Measurements from ENCODE around the gene S100Z. TPM values are rescaled to one million over a fixed set of nuclear protein-coding genes. Genes with fewer than 3 reads are reported as not detected.

The S100Z gene
- total and polyA plus RNA-seq, 12 donors, result 0.11 to 2.8 (median 0.44) TPM; not detected in 1

DNA sequence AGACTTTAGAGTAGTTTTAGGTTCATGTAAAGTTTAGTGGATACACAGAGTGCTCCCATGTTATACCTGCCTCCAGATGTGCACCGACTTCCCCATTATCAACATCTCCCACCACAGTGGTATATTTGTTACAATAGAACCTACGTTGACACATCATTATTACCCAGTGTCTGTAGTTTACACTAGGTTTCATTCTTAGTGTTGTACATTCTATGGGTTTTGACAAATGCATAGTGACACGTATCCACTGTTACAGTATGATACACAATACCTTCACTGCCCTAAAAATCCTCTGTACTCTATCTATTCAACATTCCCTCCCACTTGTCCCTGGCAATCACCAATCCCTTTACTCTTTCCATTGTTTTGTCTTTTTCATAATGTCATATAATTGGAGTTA is 68.7 kb downstream of the S100Z start:
- no peak for DNase-seq
- intact Hi-C loops (cut with DNase I), result no loop called here
- Histone ChIP-seq H3K36me3 (replicated peaks in 1 of 2) (no peaks in the 10 kb centered on the region), H3K27me3 (no peaks in the 10 kb centered on the region), H3K4me3 (no peak overlapping the region), H3K9me3 (replicated peaks in 1 of 3) (no peaks in the 10 kb centered on the region), H3K27ac (no peak overlapping the region), H3K4me1 (replicated peaks in 1 of 2) (no peaks in the 10 kb centered on the region)
- 84 to 93% (median 86%) methylated on average over 3 of the region's 3 CpGs for WGBS, 4 donors
- TF ChIP-seq, protein P1, sequence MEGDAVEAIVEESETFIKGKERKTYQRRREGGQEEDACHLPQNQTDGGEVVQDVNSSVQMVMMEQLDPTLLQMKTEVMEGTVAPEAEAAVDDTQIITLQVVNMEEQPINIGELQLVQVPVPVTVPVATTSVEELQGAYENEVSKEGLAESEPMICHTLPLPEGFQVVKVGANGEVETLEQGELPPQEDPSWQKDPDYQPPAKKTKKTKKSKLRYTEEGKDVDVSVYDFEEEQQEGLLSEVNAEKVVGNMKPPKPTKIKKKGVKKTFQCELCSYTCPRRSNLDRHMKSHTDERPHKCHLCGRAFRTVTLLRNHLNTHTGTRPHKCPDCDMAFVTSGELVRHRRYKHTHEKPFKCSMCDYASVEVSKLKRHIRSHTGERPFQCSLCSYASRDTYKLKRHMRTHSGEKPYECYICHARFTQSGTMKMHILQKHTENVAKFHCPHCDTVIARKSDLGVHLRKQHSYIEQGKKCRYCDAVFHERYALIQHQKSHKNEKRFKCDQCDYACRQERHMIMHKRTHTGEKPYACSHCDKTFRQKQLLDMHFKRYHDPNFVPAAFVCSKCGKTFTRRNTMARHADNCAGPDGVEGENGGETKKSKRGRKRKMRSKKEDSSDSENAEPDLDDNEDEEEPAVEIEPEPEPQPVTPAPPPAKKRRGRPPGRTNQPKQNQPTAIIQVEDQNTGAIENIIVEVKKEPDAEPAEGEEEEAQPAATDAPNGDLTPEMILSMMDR (IDR thresholded peaks at IDR 0.05), result no peak
- TF ChIP-seq POLR2A (IDR thresholded peaks at IDR 0.05), result no peak

DNA sequence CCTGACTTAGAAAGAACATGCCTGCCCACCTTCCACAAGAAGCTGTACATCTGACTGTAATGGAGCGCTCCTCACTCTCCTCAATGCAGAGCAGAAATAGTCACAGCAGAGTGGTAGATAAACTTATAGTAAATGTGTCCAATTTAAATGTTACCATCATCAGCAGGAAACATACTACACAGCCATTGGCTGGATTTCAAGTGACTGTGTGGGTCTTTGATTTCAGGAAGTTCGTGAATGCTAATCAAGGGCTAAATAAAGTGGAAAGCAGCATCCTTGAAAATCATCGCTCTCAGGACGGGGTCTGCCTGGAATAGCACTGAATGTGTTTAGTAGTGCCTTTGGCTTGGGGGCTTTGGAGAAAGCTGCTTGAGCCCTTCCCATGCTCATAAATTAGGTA is 70.7 kb downstream of the S100Z start:
- Histone ChIP-seq H3K4me3 (no peak overlapping the region), H3K9me3 (replicated peaks in 1 of 3) (no peaks in the 10 kb centered on the region), H3K4me1 (replicated peaks in 1 of 2) (no peaks in the 10 kb centered on the region), H3K36me3 (replicated peaks in 1 of 2) (no peaks in the 10 kb centered on the region), H3K27ac (no peak overlapping the region), H3K27me3 (no peaks in the 10 kb centered on the region)
- WGBS, 4 donors, result 60 to 66% (median 64%) methylated on average over 4 of the region's 4 CpGs
- intact Hi-C loops (cut with DNase I), result no loop called here
- TF ChIP-seq, protein P1 (IDR thresholded peaks at IDR 0.05), result no peak
- TF ChIP-seq POLR2A (IDR thresholded peaks at IDR 0.05), result no peak
- no peak for DNase-seq

DNA sequence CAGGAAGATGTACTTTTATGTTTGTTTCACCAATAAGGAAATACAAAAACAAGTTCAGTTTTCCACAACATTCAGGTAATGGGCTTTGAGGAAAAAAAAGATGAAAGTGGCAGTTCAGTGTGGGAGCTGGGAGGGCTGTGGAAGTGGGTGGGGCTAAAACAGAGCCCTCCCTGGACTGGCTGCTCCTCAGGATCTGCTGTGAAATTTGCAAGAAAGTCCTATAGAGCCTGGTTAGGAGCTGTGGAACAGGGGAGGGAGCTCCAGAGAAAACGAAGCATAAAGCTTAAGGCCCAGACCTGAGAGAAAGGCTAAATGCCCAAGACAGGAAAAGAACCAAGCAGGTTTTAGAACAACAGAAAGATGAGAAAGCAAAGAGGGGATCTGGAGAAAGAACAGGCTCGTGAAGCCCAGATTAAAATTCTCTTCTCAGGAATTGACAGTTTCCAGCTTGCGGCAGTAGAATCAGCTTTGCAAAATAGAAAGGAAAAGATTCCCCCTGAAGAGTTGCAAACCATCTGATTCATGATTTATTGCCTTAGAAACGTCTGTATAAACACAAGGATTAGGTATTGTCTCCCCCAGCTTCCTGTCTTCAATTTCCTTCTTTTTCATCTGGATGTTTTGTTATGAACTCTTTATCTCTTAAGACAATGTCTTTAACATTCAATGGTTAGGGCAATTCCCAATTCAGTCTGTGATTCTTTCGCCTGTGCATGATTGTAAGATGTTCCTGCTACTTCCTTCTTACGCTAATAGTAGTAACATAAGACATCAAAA is 76.7 kb downstream of the S100Z start:
- intact Hi-C loops (cut with DNase I), result no loop called here
- Histone ChIP-seq H3K4me1 (replicated peaks in 1 of 2) (no peaks in the 10 kb centered on the region), H3K9me3 (replicated peaks in 1 of 3) (no peaks in the 10 kb centered on the region), H3K27me3 (no peaks in the 10 kb centered on the region), H3K27ac (no peak overlapping the region), H3K4me3 (no peak overlapping the region), H3K36me3 (replicated peaks in 1 of 2) (no peaks in the 10 kb centered on the region)
- no peak for TF ChIP-seq POLR2A (IDR thresholded peaks at IDR 0.05)
- TF ChIP-seq, protein P1 (IDR thresholded peaks at IDR 0.05), result no peak
- DNase-seq, result no peak
- 50 to 60% (median 58%) methylated on average over 6 of the region's 6 CpGs for WGBS, 4 donors

DNA sequence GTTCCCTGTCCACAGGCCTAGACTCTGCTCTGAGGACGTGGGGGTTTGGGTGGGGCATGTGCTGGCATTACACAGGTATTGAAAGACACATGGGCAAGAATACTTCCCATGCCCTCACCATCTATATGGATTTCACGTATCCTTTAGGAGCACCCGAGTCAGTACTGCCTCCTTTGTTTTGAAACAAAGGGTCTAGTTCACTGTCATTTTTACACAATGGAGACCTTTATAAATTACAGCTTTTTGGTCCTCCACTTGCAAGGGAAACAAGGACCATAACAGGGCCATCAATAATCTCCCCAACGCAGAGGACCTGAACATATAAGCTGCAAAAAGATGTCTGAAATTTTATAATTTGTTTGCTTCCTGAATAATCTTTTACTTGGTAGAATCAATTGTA is 78.1 kb downstream of the S100Z start:
- Histone ChIP-seq H3K27ac (no peak overlapping the region), H3K4me3 (no peak overlapping the region), H3K4me1 (replicated peaks in 1 of 2) (no peaks in the 10 kb centered on the region), H3K27me3 (no peaks in the 10 kb centered on the region), H3K9me3 (replicated peaks in 1 of 3) (no peaks in the 10 kb centered on the region), H3K36me3 (replicated peaks in 1 of 2) (no peaks in the 10 kb centered on the region)
- intact Hi-C loops (cut with DNase I), result no loop called here
- DNase-seq, result no peak
- WGBS, 4 donors, result 80 to 87% (median 83%) methylated on average over 4 of the region's 4 CpGs
- TF ChIP-seq, protein P1 (IDR thresholded peaks at IDR 0.05), result no peak
- no peak for TF ChIP-seq POLR2A (IDR thresholded peaks at IDR 0.05)
